NCI-H2029 (cell line): ENCODE results near the gene SIL1.
"Not testable (repeated sequence)": the region's sequence is repeated elsewhere in the genome, so short reads cannot be mapped to it uniquely, and the experiment has no call there.

ENCODE experiments used
- DNase-seq: peaks from one replicate; lab custom pipeline; 2025; lab: John Stamatoyannopoulos, UW

Gene SIL1

DNA sequence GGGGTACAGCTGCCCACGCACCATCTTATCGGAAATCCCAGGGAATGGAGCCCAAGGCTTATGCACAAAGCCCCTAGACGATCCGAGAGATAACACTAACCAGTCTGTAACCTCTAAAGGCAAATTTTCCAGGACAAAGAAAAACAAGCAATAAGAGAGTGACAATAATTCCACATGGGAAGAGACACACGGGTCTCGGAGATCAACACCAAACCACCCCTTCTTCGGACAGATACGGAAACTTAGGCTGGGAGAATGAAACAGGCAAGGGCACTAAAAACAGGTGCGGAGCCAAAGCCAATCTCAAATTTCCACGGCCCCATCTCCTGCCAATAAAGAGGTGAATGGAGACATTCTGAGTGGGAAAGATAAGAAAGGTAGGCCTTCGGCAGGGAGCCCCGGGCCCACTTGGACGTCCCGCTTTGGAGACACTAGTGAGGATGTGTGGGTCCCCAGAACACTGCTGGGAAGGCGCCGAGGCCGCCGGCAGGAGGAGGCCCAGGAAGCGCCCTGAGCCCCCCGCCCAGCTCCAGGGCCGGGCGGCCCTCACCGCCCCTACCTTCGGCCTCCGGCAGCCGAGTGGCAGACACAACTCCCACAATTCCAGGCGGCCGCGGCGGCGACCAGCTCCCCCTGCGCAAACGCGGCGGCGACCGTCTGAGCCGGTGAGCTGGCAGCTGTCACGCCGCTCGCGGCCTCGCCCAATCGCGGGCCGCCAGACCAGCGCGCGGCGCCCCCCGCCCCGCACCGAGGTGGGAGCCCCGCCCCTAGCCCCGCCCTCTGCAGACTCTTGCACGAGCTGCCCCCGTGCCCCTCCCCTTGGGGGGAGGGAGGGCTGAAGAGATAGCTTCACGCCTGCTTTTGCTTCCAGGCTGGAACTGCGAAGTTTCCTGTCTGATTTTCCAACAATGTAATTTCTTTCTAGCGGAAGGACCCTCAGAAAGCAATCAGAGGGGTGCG is at the start of gene SIL1:
SIL1 (minus strand) TSS at position 659 of the 960 bp plus-strand sequence. CDS start 70,525 bp downstream, outside the sequence.
- DNase-seq: peak; percentile 96

DNA sequence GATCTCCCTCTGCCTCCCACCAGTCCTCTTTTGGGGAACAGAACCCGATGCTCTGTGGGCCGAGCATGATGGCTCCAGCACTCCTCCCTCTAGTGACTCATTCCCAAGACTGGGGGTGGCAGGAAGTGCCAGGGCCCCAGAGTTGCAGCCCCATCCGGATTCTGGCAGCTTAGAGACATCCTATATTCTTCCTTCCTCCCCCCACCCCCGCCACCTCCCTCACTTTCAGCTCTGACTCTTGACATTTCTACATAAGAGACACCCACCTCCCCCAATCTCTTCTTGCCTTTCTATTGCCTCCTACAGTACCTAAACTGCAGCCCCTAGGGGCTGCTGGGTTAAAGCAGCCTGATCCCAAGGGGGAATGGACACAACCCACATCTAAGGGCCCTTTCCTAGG is 48.2 kb upstream of the SIL1 start:
- DNase-seq: no peak

DNA sequence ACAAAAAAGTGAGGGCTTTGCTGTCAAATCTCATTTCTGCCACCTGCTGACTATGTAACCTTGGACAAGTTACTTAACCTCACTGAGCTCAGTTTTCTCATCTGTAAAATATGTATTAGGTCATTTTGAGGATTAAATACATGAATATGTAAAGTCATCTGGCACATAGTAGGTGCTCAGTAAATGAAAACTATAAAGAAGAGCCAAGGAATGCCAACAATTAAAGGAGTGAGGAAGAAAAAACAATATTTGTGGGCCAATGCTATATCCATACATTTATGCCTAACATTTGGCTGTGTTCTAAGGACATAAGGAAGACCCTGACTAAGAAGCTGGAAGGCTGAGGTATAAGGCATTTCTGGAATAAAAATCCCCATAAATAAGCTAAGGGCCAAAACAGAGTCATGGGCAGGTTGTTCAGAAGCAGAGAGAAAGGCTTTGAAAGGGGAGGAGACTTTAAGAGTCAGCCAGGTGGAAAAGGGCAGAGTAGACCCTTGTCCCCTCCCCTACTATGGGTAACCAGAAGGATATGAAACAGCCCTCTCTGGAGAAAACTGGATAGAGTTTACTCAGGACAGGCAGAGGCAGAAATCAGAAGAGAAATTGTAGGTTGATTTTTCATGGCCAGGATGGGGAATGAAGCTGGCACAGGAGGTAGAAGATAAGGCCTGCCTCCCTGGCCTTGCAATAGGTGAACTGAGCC is 47.6 kb upstream of the SIL1 start:
- no peak for DNase-seq

DNA sequence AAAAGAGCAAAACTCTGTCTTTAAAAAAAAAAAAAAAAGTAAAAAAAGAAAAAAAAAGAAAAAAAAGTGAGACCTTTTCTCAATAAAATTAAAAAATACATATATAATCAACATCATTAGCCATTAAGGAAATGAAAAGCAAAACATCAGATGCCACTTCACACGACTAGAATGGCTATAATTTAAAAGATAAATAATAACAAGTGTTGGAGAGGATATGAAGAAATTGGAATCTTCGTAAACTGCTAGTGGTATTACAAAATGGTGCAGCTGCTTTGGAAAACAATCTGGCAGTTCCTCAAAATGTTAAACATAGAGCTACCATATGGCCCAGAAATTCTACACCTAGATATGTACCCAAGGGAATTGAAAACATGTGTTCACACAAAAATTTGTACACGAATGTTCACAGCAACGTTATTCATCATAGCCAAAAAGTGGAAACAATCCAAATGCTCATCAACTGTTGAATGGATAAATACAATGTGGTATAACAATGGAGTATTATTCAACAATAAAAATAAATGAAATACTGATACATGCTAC is 45.3 kb upstream of the SIL1 start:
- no peak for DNase-seq

DNA sequence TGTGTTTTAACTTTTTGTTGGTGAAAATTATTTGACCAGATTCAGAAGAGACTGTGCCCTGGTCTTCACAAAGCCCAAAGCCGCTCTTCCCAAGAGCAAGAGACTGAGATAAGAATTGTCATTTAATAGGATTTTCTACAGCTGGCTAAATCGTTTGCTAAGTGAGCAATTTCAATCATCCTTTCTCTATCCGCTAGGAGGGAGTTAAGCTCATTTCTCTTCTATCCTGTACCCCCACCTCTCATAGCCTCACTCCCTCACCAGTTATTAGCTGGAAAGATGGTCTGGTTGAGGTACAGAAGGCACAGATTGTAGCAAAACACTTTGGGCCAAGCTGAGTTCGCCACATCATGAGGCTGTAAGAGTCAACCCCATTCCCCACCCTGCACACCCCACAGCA is 43.0 kb upstream of the SIL1 start:
- no peak for DNase-seq

DNA sequence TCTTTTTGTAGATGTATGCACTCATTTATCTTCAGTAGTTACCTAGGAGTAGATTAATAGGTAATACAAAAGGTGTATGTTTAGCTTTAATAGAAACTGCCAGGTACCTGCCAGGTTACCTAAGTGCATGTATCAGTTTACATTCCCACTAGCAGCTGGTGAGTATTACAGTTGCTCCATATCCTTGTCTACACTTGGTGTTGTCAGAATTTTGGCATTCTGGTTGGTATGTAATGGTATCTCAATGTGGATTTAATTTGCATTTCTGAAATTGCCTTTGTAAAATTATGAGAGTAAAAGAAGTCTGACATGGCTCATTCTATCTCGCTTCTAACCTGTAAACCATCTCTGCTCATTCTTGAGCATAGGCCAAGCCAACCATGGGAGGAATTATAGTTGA is 38.3 kb upstream of the SIL1 start:
- no peak for DNase-seq

DNA sequence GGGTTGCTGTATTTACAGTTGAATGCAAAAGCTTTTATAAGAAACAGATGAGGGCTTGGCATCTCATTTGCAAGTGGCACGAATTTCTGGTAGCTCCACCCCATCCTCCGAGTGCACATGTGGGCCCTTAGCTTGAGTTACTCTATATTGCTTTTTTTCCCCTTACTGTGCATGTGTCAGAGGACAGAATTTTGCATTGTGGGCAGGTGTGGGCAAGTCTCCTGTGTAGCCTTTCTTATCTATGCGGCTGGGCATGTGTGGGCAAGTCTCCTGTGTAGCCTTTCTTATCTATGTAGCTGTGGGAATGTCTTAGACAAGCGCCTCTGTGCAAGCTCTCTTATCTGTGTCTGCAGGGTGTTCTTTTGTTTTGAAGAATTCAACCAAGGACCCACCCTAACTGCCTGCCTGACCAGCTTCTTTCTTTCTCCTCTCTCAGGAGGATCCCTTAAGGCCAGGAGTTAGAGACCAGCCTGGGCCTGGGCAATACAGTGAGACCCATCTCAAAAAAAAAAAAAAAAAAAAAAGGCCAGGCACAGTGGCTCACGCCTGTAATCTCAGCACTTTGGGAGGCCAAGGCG is 34.1 kb upstream of the SIL1 start:
- no peak for DNase-seq

DNA sequence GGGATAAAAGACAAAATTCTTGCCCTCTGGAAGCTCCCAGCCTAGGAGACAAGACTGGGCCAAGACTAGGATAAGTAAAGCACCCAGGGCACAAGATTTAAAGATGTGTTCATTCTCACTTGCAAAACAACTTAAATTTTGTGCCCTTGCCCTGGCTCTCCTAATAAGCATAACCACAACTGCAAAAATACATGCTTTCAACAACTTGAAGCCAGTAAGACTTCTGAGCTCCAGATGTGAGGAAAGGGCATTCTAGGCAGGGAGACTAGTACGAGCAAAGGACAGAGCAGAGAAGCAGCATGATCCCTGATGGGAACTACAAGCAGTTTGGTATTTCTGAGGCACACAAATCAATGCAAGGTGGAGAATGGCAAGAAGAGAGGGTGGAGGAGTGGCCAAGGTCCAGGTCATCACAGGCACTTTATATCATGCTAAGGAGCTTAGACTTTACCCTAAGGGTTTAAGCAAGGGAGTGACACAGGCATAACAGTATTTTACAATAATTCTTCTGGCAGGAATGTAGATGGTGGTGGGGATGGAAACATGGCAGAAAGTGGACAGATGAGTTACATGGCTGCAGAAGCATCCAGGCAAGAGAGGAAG is 30.1 kb upstream of the SIL1 start:
- DNase-seq: no peak

DNA sequence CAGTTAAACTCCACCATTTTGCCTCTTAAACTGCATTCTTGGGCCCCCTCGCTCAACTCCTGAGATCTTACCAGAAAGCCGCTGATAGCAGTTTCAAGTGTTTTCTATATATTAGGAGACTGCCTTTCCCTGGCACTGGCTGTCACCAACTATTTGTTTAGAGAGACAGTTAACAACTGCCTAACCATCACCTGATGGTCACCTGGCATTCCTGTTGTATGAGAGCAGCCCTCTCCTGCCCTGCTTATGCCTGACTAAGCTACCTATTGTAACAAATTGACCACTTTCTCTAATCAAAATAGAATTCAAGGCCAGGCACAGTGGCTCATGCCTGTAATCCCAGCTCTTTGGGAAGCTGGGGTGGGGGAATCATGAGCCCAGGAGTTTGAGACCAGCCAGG is 28.0 kb upstream of the SIL1 start:
- peak; percentile 73 for DNase-seq

DNA sequence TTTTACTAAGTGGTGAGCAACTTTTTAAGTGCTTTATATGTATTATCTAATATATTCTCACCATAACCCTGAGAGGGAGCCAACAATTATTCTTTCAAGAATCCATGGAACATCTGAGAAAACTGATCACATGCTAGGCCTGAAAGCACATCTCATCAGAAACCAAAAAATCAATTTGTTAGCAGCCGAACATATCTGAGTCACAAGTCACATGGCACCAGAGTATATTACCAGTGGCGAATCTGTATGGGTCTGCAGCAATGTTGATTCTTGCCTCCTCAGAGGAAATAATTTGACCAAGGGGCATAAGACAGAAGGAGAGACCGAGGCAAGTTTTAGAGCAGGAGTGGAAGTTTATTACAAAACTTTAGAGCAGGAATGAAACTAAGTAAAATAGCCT is 25.3 kb upstream of the SIL1 start:
- DNase-seq: no peak

DNA sequence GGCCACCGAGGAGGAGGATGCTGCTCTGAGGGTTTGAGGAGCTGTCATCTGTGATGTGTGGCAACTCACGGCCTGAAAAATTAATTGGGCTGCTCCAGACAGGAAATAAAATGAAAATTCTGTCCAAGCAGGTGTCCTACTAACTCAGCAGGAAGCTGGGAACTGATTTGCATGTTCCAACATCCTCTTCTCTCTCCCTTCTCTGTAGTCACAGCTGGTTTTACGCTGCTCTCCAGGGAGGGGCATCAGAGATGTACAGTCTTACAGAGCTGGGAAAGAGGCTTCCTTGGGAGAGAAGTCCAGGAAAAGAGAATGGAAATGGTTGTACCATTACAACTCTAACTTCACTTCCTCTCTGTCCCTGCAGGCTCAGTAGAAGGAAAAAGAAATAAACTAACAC is 24.2 kb upstream of the SIL1 start:
- DNase-seq: peak; percentile 73

DNA sequence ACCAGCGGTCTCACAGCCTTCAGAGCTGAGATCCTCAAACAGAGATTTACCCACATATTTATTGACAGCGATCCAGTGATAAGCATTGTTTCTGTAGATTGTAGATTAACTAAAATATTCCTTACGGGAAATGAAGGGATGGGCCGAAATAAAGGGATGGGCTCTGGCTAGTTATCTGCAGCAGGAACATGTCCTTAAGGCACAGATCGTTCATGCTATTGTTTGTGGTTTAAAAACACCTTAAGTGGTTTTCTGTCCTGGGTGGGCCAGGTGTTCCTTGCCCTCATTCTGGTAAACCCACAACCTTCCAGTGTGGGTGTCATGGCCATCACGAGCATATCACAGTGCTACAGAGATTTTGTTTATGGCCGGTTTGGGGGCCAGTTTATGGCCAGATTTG is 19.9 kb upstream of the SIL1 start:
- not testable (repeated sequence) for DNase-seq

DNA sequence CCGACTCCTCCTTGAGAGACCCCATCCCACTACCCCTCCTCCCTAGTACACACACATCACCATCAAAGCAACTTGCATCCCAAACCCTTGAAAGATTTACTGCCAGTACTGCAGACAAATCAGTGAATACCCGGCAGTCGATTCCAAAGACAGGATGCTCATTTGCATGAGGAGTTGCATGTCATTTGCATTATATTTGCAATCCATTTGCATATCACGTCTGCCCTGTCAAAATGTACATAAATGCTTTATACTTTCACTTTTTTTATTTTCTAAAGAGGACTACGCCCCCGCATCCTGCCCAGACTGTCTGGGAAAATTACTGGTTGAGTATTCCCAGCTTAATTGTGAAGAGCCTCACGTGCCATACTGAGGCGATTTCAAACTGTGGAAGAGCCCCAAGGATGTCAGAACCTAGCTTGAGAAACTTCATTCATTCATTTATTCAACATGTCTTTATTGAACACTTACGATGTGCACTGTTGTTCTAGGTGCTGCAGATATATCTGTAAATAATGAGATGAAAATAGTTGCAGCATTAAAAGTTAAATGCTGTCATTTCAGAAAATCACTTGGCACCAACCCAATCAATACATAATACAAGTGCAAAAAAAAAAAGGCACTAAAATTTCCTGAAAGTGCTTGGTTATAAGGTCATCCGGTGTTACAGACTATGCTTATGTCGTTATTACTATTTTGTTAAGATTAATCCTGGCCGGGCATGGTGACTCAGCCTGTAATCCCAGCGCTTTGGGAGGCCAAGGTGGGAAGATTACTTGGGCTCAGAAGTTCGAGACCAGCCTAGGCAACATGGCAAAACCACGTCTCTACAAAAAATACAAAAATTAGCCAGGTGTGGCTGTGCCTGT is 17.2 kb upstream of the SIL1 start:
- DNase-seq: no peak

DNA sequence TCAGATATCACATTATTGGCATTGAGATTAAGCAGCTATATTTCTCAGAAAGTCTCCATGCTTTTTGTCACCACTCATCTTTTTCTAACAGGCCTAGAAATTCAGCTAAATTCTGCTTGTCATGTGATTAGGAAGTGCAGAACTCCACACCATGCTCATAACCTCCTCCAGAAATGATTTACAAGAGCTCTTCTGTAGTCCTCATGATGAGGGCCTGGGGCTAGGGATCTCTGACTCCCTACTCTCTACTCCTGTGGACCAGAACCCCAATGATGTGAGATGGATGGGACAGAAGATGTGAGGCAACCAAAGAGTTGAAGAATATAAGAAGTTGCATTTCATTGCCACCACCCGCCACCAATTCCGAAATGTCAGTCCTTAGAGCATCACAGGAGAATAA is 16.5 kb upstream of the SIL1 start:
- DNase-seq: no peak

DNA sequence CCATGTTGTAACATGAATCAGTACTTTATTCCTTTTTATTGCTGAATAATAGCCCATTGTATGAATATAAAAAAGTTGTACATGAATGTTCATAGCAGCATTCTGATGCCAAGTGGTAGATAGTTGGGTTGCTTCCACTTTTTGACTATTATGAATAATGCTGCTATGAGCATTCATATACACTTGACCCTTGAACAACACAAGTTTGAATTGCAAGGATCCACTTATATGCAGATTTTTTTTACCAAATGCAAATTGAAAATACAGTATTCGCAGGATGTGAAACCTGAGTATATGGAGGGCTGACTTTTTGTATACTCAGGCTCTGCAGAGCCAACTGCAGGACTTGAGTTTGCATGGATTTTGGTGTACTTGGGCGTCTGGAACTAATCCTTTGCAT is 14.7 kb upstream of the SIL1 start:
- no peak for DNase-seq

DNA sequence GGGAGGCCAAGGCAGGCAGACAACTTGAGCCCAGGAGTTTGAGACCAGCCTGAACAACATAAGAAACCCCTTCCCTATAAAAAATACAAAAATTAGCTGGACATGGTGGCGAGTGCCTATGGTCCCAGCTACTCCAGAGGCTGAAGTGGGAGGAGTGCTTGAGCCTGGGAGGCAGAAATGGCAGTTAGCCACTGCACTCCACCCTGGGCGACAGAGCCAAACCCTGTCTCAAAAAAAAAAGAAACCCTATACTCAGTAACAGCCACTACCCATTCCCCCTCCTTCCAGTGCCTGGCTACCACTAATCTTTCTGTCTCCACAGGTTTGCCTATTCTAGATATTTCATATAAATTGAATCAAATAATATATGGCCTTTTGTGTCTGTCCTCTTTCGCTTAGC is 14.3 kb upstream of the SIL1 start:
- DNase-seq: peak; percentile 58

DNA sequence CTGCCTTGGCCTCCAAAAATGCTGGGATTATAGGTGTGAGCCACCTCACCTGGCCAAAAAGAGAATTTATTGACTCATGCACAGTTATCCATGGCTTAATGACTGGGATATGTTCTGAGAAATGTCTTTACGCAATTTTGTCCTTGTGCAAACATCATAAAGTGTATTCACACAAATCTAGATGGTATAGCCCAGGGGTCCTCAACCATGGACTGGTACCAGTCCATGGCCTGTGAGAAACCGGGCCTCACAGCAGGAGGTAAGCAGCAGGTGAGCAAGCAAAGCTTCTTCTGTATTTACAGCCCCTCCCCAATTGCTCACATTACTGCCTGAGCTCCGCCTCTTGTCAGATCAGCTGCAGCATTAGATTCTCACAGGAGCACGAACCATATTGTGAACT is 12.4 kb upstream of the SIL1 start:
- peak; percentile 86 for DNase-seq

DNA sequence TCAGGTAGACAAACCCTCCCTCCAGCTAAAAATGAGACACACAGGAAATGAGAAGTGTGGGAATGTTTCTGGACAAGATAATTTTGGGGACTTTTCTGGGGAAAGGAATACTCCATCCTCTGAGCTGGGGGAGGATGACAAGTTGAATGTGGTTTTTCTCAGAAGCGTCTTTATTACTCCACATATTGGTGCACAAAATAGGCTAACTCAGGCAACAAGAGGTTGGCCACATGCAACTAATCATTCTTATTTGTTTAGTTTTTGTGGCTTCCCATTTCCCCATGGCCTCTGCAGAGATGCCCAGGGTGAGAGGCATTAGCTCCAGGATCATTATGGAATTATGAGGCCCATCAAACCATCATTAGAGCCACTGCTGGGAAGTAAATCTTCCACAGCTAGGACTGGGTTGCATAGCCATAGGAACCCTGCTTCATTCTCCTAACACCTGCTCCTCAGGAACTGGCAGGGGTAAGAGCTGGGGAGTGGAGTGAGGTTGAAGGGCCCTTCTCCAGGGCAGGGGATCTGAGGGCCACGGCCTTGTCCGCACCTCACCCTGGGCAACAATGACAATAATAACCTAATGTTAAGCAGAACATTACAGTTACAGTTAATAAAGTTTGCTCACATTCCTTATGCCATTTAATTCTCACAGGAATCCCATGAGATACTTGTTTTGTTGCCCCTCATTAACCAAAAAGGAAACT is 9.3 kb upstream of the SIL1 start:
- DNase-seq: no peak

DNA sequence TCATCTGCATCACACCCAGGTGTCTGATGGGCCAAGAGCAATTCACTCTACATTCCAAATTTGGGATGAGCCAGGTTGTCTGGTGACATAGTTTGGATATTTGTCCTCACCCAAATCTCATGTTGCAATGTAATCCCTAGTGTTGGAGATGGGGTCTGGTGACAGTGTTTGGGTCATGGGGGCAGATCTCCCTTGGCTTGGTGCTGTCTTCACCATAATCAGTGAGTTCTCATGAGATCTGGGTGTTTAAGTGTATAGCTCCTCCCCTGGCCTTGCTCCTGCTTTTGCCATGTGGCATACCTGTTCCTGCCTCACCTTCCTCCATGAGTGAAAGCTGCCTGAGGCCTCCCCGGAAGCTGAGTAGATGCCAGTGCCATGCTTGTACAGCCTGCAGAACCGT is 7.4 kb upstream of the SIL1 start:
- no peak for DNase-seq

DNA sequence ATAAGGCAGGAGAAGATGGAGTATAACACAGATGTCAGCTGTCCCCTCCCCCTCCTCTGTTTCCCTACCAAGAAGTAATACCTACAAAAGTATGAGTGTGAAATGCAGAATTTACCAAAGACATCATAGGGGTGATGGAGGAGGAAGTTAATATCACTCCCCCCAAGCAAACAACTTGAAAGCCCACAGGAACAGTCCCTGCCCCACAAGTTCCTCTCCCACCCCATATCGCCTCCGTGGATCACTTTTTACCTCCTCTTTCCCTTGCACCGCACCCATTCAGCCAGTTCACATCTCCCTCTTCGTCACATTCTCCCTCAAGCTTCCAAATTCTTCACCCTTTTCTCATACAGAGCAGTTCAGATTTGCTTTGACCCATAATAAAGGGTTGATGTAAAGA is 7.0 kb upstream of the SIL1 start:
- no peak for DNase-seq

DNA sequence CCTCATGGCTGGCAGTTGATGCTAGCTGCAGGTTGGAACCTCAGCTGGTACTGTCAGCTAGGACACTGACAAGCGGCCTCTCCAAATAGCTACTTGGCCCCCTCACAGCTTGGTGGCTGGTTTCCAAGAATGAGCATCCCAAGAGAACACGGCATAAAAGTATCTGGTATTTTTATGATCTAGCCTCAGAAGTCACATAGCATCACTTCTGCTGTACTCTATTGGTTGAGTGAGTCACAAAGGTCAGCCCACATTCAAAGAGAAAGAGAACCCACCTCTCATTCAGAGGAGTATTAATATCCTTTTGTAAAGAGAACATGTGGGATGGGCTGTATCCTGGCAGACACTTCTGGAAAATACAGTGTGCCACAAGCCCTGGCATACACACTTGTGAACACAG is 6.0 kb upstream of the SIL1 start:
- no peak for DNase-seq
